Natural killer cell (primary cell): Measurements from ENCODE around the gene ZMAT3. TPM values are rescaled to one million over a fixed set of nuclear protein-coding genes. Genes with fewer than 3 reads are reported as not detected.

Experiments
- ATAC-seq, 3 donors: fragments of 150-1000 bp in 2 of 3; fragments of 200-7000 bp in 1 of 3; cut with Tn5 transposase; 1 replicate in 1 of 3; 2 replicates in 2 of 3; pipeline ENCODE4 v1.10.0; 2021; ENCODE audit warnings: mild to moderate bottlenecking in 2 of 3, moderate library complexity in 2 of 3
- DNase-seq, 2 donors: peaks; one replicate each; pipeline versions ENCODE4 v3.0.0 to v3.0.0-alpha.2; 2013 to 2021; ENCODE audit warnings: mixed read lengths in 1 of 2
- H3K27ac ChIP-seq: one replicate; pipeline ENCODE4 v1.5.1; 2013; ENCODE audit warnings: mild to moderate bottlenecking, low read length
- H3K27me3 ChIP-seq: one replicate; pipeline ENCODE4 v1.6.1; 2013; ENCODE audit warnings: low read length; ENCODE audit not compliant: control insufficient read depth, insufficient read depth
- H3K36me3 ChIP-seq: one replicate; pipeline ENCODE4 v1.6.1; 2013; ENCODE audit warnings: low read length; ENCODE audit not compliant: control insufficient read depth, insufficient read depth
- H3K4me1 ChIP-seq: one replicate; pipeline ENCODE4 v1.6.1; 2013; ENCODE audit warnings: low read length; ENCODE audit not compliant: control insufficient read depth, insufficient read depth
- H3K4me3 ChIP-seq: one replicate; pipeline ENCODE4 v1.5.1; 2013; ENCODE audit warnings: low read length
- H3K9me3 ChIP-seq: one replicate; pipeline ENCODE4 v1.6.1; 2013; ENCODE audit warnings: low read length; ENCODE audit not compliant: control insufficient read depth, insufficient read depth
- H3K27ac Mint-ChIP-seq, 2 donors: one replicate each; pipeline ENCODE4 v1.8.0; 2022; ENCODE audit warnings: mild to moderate bottlenecking in 2 of 2, mixed read lengths in 2 of 2, moderate library complexity in 1 of 2
- H3K27me3 Mint-ChIP-seq, 2 donors: one replicate each; pipeline ENCODE4 v1.8.0; 2022; ENCODE audit warnings: low read depth in 2 of 2, mixed read lengths in 2 of 2
- H3K36me3 Mint-ChIP-seq: one replicate; pipeline ENCODE4 v1.8.0; 2022; ENCODE audit warnings: mixed read lengths
- H3K4me1 Mint-ChIP-seq, 2 donors: one replicate each; pipeline ENCODE4 v1.8.0; 2022; ENCODE audit warnings: mixed read lengths in 2 of 2
- H3K4me3 Mint-ChIP-seq: one replicate; pipeline ENCODE4 v1.8.0; 2022; ENCODE audit warnings: mild to moderate bottlenecking, moderate library complexity, mixed read lengths
- H3K9me3 Mint-ChIP-seq, 2 donors: one replicate each; pipeline ENCODE4 v1.8.0; 2022; ENCODE audit warnings: mixed read lengths in 2 of 2
- CTCF ChIP-seq: fragments of 200-600 bp; IDR thresholded peaks from one replicate; pipeline ENCODE4 v1.8.0; 2022; ENCODE audit warnings: antibody characterized with exemption
- WGBS: methylation state at CpG from one replicate; pipeline ENCODE4 v1.1.7; 2013; ENCODE audit warnings: missing lambda C conversion rate; ENCODE audit not compliant: insufficient coverage; 5-methylcytosine and 5-hydroxymethylcytosine counted together
- intact Hi-C: fragments of 100-400 bp; cut with micrococcal nuclease; formaldehyde crosslinking; loops from one replicate; pipeline ENCODE4 v1.14.2; 2022
- total RNA-seq, 4 donors: library from RNA; stranded (reverse); fragments of 120-200 nt in 1 of 4; gene quantifications; one replicate each; pipeline versions ENCODE4 v1.2.3 to v1.2.4, GENCODE V29; 2013 to 2022

The ZMAT3 gene
- total RNA-seq, 3 donors from 2014 or later (not counting 1 experiment from before 2014, with no cell fraction given): 22.5 to 32.9 (median 24.1) TPM

DNA sequence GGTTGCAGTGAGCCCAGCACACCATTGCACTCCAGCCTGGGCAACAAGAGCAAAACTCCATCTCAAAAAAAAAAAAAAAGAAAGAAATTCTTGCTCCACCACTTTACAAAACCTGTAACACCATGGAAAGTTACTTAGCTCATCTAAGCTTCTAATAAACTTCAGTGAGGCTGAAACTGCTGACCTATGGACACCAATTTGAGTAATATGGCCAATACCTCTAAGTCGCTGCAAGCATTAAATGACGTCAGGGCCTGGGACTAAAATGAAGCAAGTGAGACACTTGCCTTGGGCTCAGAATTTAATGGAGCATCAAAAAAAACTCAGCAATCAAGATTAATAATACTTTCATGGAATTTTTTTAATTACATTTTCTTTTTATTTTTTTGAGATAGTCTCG lies 42.5 kb downstream of the ZMAT3 start:
- no peak for DNase-seq
- peaks cover 0 to 4% of the 10 kb centered on the region in 2 donors for H3K4me1 Mint-ChIP-seq
- H3K36me3 ChIP-seq: peaks cover 8% of the 10 kb centered on the region
- H3K27ac Mint-ChIP-seq: no peak overlapping the region
- H3K4me3 ChIP-seq: no peak overlapping the region
- no peak overlapping the region for H3K4me3 Mint-ChIP-seq
- no peaks in the 10 kb centered on the region for H3K27me3 Mint-ChIP-seq
- H3K9me3 ChIP-seq: no peaks in the 10 kb centered on the region
- 98% methylated on average over 3 of the region's 3 CpGs for WGBS
- no peak overlapping the region for H3K27ac ChIP-seq
- ATAC-seq: no peak
- H3K9me3 Mint-ChIP-seq: no peaks in the 10 kb centered on the region
- no peak for TF ChIP-seq CTCF
- intact Hi-C loops: no loop called here
- H3K27me3 ChIP-seq: no peaks in the 10 kb centered on the region
- H3K4me1 ChIP-seq: no peaks in the 10 kb centered on the region
- no peaks in the 10 kb centered on the region for H3K36me3 Mint-ChIP-seq

GRCh38 chr3:179028408-179028807 lies 43.2 kb downstream of the ZMAT3 start:
- no peaks in the 10 kb centered on the region for H3K4me1 ChIP-seq
- no peak for ATAC-seq
- Mint-ChIP-seq H3K27ac (no peak overlapping the region), H3K27me3 (no peaks in the 10 kb centered on the region), H3K9me3 (no peaks in the 10 kb centered on the region), H3K4me1 (peaks cover 0 to 4% of the 10 kb centered on the region in 2 donors), H3K4me3 (no peak overlapping the region), H3K36me3 (no peaks in the 10 kb centered on the region)
- TF ChIP-seq CTCF: no peak
- intact Hi-C loops: no loop called here
- no peak overlapping the region for H3K27ac ChIP-seq
- DNase-seq: no peak
- peaks cover 9% of the 10 kb centered on the region for H3K36me3 ChIP-seq
- no peaks in the 10 kb centered on the region for H3K9me3 ChIP-seq
- no peak overlapping the region for H3K4me3 ChIP-seq
- 77% methylated on average over 1 of the region's 1 CpG for WGBS
- no peaks in the 10 kb centered on the region for H3K27me3 ChIP-seq

DNA sequence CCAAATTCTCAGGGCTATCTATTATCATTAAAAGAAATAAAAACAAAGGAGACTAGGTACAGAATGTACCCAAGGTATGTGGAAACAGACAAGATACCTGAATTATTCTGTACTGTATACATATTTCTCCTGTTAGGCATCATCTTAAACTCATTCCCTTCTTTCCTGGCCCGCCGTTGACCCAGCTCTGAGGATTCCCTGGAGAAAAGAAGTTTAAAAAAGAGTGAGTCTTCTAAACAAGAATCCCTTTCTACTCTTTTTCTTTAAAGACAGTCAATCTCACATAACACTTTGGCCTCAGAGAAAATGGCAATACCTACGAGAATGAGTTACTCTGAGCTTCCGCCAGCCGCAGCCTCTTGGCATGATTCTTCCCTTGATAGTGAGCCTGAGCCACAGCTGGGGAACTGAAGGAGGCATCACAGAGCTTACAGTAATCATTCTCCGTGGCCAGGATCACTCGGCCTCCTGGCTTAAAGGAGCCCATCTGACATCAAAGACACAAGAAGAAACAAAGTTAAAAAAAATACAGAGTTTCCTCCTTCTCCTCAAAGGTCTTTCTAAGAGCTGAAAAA lies 44.2 kb downstream of the ZMAT3 start:
- Mint-ChIP-seq H3K4me1 (peaks cover 0 to 4% of the 10 kb centered on the region in 2 donors), H3K4me3 (no peak overlapping the region), H3K27ac (peak overlapping the region in 1 of 2 donors; percentile 26), H3K9me3 (no peaks in the 10 kb centered on the region), H3K27me3 (no peaks in the 10 kb centered on the region), H3K36me3 (no peaks in the 10 kb centered on the region)
- peaks cover 9% of the 10 kb centered on the region for H3K36me3 ChIP-seq
- intact Hi-C loops: no loop called here
- WGBS: 84% methylated on average over 7 of the region's 7 CpGs
- no peaks in the 10 kb centered on the region for H3K4me1 ChIP-seq
- no peaks in the 10 kb centered on the region for H3K9me3 ChIP-seq
- TF ChIP-seq CTCF: no peak
- no peaks in the 10 kb centered on the region for H3K27me3 ChIP-seq
- ATAC-seq (no peak), DNase-seq (peak in 1 of 2 donors; percentile 50)
- H3K4me3 ChIP-seq: no peak overlapping the region
- no peak overlapping the region for H3K27ac ChIP-seq

DNA sequence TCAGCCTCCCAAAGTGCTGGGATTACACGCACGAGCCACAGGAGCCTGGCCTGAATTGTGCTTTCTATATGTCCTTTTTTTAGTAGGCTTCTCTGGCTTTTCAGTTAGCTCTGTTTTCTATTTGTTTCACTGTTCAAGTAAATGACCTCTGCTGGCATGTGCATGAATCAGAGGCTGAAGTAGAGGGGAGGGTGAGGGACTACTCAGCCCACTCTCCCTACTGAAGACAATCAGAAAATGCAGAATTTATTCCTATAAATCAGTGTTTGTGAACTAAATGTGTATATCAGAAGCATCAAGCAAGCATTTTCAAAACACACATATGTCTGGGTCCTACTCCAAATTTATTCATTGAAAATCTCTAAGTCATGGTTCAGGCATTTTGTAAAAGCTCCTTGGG lies 45.0 kb downstream of the ZMAT3 start:
- WGBS: 97% methylated on average over 2 of the region's 2 CpGs
- Histone ChIP-seq H3K27ac (no peak overlapping the region), H3K9me3 (no peaks in the 10 kb centered on the region), H3K27me3 (no peaks in the 10 kb centered on the region), H3K4me1 (no peaks in the 10 kb centered on the region), H3K36me3 (peaks cover 10% of the 10 kb centered on the region), H3K4me3 (no peak overlapping the region)
- TF ChIP-seq CTCF: no peak
- H3K27me3 Mint-ChIP-seq: no peaks in the 10 kb centered on the region
- no peak for ATAC-seq
- intact Hi-C loops: no loop called here
- H3K4me3 Mint-ChIP-seq: no peak overlapping the region
- no peak for DNase-seq
- H3K27ac Mint-ChIP-seq: no peak overlapping the region
- H3K36me3 Mint-ChIP-seq: no peaks in the 10 kb centered on the region
- H3K9me3 Mint-ChIP-seq: no peaks in the 10 kb centered on the region
- peaks cover 0 to 4% of the 10 kb centered on the region in 2 donors for H3K4me1 Mint-ChIP-seq
